ENCODE measurements around the gene STARD13.
A peak's percentile ranks its signal among the peaks of the same experiment; 100 is the strongest.

The STARD13 gene

GRCh38 chr13:33079960-33080359 lies 205.6 kb downstream of the STARD13 start:
- Histone ChIP-seq H4K8ac (ENCODE audit: low read length) (no peak overlapping the region), H3K9ac (ENCODE audit: low read length) (no peak overlapping the region), H3K27ac (ENCODE audit: low read length, poor library complexity, severe bottlenecking) (no peak overlapping the region), H3K27me3 (ENCODE audit: control insufficient read depth in 1 of 2, insufficient read depth in 1 of 2, low read length in 2 of 2) (no peaks in the 10 kb centered on the region), H3K18ac (ENCODE audit: low read depth in 1 of 2, low read length in 2 of 2) (no peak overlapping the region), H3K4ac (ENCODE audit: low read depth in 1 of 2, low read length in 2 of 2) (no peak overlapping the region), H3K23ac (ENCODE audit: low read length in 2 of 2) (no peak overlapping the region), H2BK15ac (ENCODE audit: low read depth, poor library complexity, severe bottlenecking) (no peak overlapping the region), H3K4me3 (ENCODE audit: insufficient read depth in 1 of 2, low read depth in 1 of 2, low read length in 2 of 2) (no peak overlapping the region), H3K36me3 (ENCODE audit: control insufficient read depth in 1 of 2, insufficient read depth in 2 of 2, low read depth in 1 of 2, low read length in 2 of 2) (no peaks in the 10 kb centered on the region), H2AK5ac (ENCODE audit: low read length, severe bottlenecking) (no peak overlapping the region), H3K9me3 (ENCODE audit: control insufficient read depth, low read length) (no peaks in the 10 kb centered on the region), H2BK5ac (ENCODE audit: low read depth, low read length, poor library complexity, severe bottlenecking) (no peak overlapping the region), H3K14ac (ENCODE audit: low read length in 2 of 2) (no peak overlapping the region), H2AFZ (ENCODE audit: low read depth, low read length) (no peak overlapping the region), H2BK12ac (ENCODE audit: low read length in 2 of 2) (no peak overlapping the region), H4K91ac (ENCODE audit: low read length) (no peak overlapping the region), H3K4me1 (ENCODE audit: control insufficient read depth, insufficient read depth, low read depth, low read length) (peaks cover 2% of the 10 kb centered on the region), H2BK120ac (ENCODE audit: low read depth, low read length) (no peak overlapping the region), H3K4me2 (ENCODE audit: low read length, poor library complexity, severe bottlenecking) (no peak overlapping the region), H3K79me1 (replicated peaks; ENCODE audit: low read length, poor library complexity, severe bottlenecking) (no peaks in the 10 kb centered on the region)
- 87% methylated on average over 2 of the region's 2 CpGs for WGBS
- DNase-seq: no peak

GRCh38 chr13:33078263-33078662 lies 207.3 kb downstream of the STARD13 start:
- no peak overlapping the region for H3K4ac ChIP-seq (ENCODE audit: low read depth in 1 of 2, low read length in 2 of 2)

GRCh38 chr13:33076001-33076992 lies 209.3 kb downstream of the STARD13 start:
- Histone ChIP-seq H2BK5ac (ENCODE audit: low read depth, low read length, poor library complexity, severe bottlenecking) (no peak overlapping the region), H3K4me2 (ENCODE audit: low read length, poor library complexity, severe bottlenecking) (no peak overlapping the region), H4K91ac (ENCODE audit: low read length) (no peak overlapping the region), H2AK5ac (ENCODE audit: low read length, severe bottlenecking) (no peak overlapping the region), H4K8ac (ENCODE audit: low read length) (no peak overlapping the region), H3K27me3 (ENCODE audit: control insufficient read depth in 1 of 2, insufficient read depth in 1 of 2, low read length in 2 of 2) (no peaks in the 10 kb centered on the region), H3K14ac (ENCODE audit: low read length in 2 of 2) (peak overlapping the region in 1 of 2 experiments; percentile 13), H3K4me3 (ENCODE audit: insufficient read depth in 1 of 2, low read depth in 1 of 2, low read length in 2 of 2) (no peak overlapping the region), H3K9me3 (ENCODE audit: control insufficient read depth, low read length) (no peaks in the 10 kb centered on the region), H2BK120ac (ENCODE audit: low read depth, low read length) (no peak overlapping the region), H3K4ac (ENCODE audit: low read depth in 1 of 2, low read length in 2 of 2) (no peak overlapping the region), H3K4me1 (ENCODE audit: control insufficient read depth, insufficient read depth, low read depth, low read length) (no peaks in the 10 kb centered on the region), H3K27ac (ENCODE audit: low read length, poor library complexity, severe bottlenecking) (no peak overlapping the region), H2AFZ (ENCODE audit: low read depth, low read length) (no peak overlapping the region), H3K23ac (ENCODE audit: low read length in 2 of 2) (no peak overlapping the region), H3K36me3 (ENCODE audit: control insufficient read depth in 1 of 2, insufficient read depth in 2 of 2, low read depth in 1 of 2, low read length in 2 of 2) (no peaks in the 10 kb centered on the region), H3K18ac (ENCODE audit: low read depth in 1 of 2, low read length in 2 of 2) (no peak overlapping the region), H2BK15ac (ENCODE audit: low read depth, poor library complexity, severe bottlenecking) (no peak overlapping the region), H2BK12ac (ENCODE audit: low read length in 2 of 2) (no peak overlapping the region), H3K9ac (ENCODE audit: low read length) (no peak overlapping the region), H3K79me1 (replicated peaks; ENCODE audit: low read length, poor library complexity, severe bottlenecking) (no peaks in the 10 kb centered on the region)
- WGBS: 83% methylated on average over 8 of the region's 10 CpGs
- DNase-seq: no peak

More at GRCh38 chr13:33078263-33078662, 207.3 kb downstream of the STARD13 start:
- Histone ChIP-seq H2AK5ac (ENCODE audit: low read length, severe bottlenecking) (no peak overlapping the region), H3K23ac (ENCODE audit: low read length in 2 of 2) (no peak overlapping the region), H2AFZ (ENCODE audit: low read depth, low read length) (no peak overlapping the region), H2BK120ac (ENCODE audit: low read depth, low read length) (no peak overlapping the region), H4K91ac (ENCODE audit: low read length) (no peak overlapping the region), H3K36me3 (ENCODE audit: control insufficient read depth in 1 of 2, insufficient read depth in 2 of 2, low read depth in 1 of 2, low read length in 2 of 2) (no peaks in the 10 kb centered on the region), H3K4me3 (ENCODE audit: insufficient read depth in 1 of 2, low read depth in 1 of 2, low read length in 2 of 2) (no peak overlapping the region), H3K27ac (ENCODE audit: low read length, poor library complexity, severe bottlenecking) (no peak overlapping the region), H3K27me3 (ENCODE audit: control insufficient read depth in 1 of 2, insufficient read depth in 1 of 2, low read length in 2 of 2) (no peaks in the 10 kb centered on the region), H3K9me3 (ENCODE audit: control insufficient read depth, low read length) (no peaks in the 10 kb centered on the region), H2BK12ac (ENCODE audit: low read length in 2 of 2) (no peak overlapping the region), H2BK15ac (ENCODE audit: low read depth, poor library complexity, severe bottlenecking) (no peak overlapping the region), H3K79me1 (replicated peaks; ENCODE audit: low read length, poor library complexity, severe bottlenecking) (no peaks in the 10 kb centered on the region), H3K14ac (ENCODE audit: low read length in 2 of 2) (no peak overlapping the region), H3K4me2 (ENCODE audit: low read length, poor library complexity, severe bottlenecking) (no peak overlapping the region), H4K8ac (ENCODE audit: low read length) (no peak overlapping the region), H3K18ac (ENCODE audit: low read depth in 1 of 2, low read length in 2 of 2) (no peak overlapping the region), H3K4me1 (ENCODE audit: control insufficient read depth, insufficient read depth, low read depth, low read length) (peaks cover 2% of the 10 kb centered on the region), H3K9ac (ENCODE audit: low read length) (no peak overlapping the region), H2BK5ac (ENCODE audit: low read depth, low read length, poor library complexity, severe bottlenecking) (no peak overlapping the region)
- DNase-seq: no peak
- 88% methylated on average over 2 of the region's 3 CpGs for WGBS

GRCh38 chr13:33073338-33073737 lies 212.2 kb downstream of the STARD13 start:
- WGBS: no CpG with 5 or more reads among the region's 3 CpGs
- H2AK5ac ChIP-seq (ENCODE audit: low read length, severe bottlenecking): no peak overlapping the region
- no peak overlapping the region for H3K4me2 ChIP-seq (ENCODE audit: low read length, poor library complexity, severe bottlenecking)
- H3K9ac ChIP-seq (ENCODE audit: low read length): no peak overlapping the region
- H3K4ac ChIP-seq (ENCODE audit: low read depth in 1 of 2, low read length in 2 of 2): no peak overlapping the region
- H2BK120ac ChIP-seq (ENCODE audit: low read depth, low read length): no peak overlapping the region
- H3K4me1 ChIP-seq (ENCODE audit: control insufficient read depth, insufficient read depth, low read depth, low read length): no peaks in the 10 kb centered on the region
- no peak overlapping the region for H3K14ac ChIP-seq (ENCODE audit: low read length in 2 of 2)
- no peaks in the 10 kb centered on the region for H3K27me3 ChIP-seq (ENCODE audit: control insufficient read depth in 1 of 2, insufficient read depth in 1 of 2, low read length in 2 of 2)
- H2BK5ac ChIP-seq (ENCODE audit: low read depth, low read length, poor library complexity, severe bottlenecking): no peak overlapping the region
- no peak overlapping the region for H2BK12ac ChIP-seq (ENCODE audit: low read length in 2 of 2)
- no peak overlapping the region for H3K18ac ChIP-seq (ENCODE audit: low read depth in 1 of 2, low read length in 2 of 2)
- H3K36me3 ChIP-seq (ENCODE audit: control insufficient read depth in 1 of 2, insufficient read depth in 2 of 2, low read depth in 1 of 2, low read length in 2 of 2): no peaks in the 10 kb centered on the region
- no peaks in the 10 kb centered on the region for H3K9me3 ChIP-seq (ENCODE audit: control insufficient read depth, low read length)
- no peak overlapping the region for H3K23ac ChIP-seq (ENCODE audit: low read length in 2 of 2)
- H4K91ac ChIP-seq (ENCODE audit: low read length): no peak overlapping the region
- H2AFZ ChIP-seq (ENCODE audit: low read depth, low read length): no peak overlapping the region
- no peak overlapping the region for H2BK15ac ChIP-seq (ENCODE audit: low read depth, poor library complexity, severe bottlenecking)
- no peak overlapping the region for H3K4me3 ChIP-seq (ENCODE audit: insufficient read depth in 1 of 2, low read depth in 1 of 2, low read length in 2 of 2)
- H3K79me1 ChIP-seq (replicated peaks; ENCODE audit: low read length, poor library complexity, severe bottlenecking): no peaks in the 10 kb centered on the region
- H3K27ac ChIP-seq (ENCODE audit: low read length, poor library complexity, severe bottlenecking): no peak overlapping the region
- no peak overlapping the region for H4K8ac ChIP-seq (ENCODE audit: low read length)
- DNase-seq: no peak
